Cerebellar nuclear complex (tissue), 1 donor: ENCODE measurements around the gene GAB2.
"Not testable (repeated sequence)": the region's sequence is repeated elsewhere in the genome, so short reads cannot be mapped to it uniquely, and the experiment has no call there.

Experiments used
- DNase-seq, 2 experiments: peaks; one replicate each; lab custom pipeline; 2025; lab: John Stamatoyannopoulos, UW

GAB2 gene, protein sequence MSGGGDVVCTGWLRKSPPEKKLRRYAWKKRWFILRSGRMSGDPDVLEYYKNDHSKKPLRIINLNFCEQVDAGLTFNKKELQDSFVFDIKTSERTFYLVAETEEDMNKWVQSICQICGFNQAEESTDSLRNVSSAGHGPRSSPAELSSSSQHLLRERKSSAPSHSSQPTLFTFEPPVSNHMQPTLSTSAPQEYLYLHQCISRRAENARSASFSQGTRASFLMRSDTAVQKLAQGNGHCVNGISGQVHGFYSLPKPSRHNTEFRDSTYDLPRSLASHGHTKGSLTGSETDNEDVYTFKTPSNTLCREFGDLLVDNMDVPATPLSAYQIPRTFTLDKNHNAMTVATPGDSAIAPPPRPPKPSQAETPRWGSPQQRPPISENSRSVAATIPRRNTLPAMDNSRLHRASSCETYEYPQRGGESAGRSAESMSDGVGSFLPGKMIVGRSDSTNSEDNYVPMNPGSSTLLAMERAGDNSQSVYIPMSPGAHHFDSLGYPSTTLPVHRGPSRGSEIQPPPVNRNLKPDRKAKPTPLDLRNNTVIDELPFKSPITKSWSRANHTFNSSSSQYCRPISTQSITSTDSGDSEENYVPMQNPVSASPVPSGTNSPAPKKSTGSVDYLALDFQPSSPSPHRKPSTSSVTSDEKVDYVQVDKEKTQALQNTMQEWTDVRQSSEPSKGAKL

DNA sequence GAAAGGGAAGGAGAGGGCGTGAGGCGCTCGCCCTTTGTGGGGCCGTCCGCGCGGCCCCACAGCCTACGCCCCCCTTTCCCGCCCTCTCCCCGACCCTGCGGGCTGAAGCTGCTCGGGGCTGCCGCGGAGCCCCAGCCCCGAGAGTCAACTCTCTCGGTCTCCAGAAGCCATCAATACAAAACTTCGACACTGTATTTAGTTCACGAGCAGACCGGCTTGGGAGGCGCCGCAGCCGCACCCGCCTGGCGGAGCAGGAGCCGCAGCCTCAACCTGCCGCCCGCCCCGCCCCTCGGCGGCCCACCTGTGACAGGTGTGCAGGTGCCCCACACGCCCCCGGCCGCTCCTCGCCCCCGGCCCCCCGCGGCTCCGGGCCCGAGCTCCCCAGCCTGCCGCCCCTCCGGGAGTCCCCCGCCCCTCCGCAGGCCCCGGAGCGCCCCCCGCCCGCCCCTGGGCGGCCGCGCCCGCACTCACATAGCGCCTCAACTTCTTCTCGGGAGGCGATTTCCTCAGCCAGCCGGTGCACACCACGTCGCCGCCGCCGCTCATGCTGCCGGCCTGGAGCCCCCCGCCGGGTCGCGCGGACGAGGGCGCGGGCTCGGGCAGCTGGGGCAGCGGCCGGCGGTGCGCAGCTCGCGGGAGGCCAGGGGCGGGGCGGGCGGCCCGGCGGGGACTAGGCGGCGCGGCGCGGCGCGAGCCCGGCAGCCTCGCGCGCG lies at the start of gene GAB2:
GAB2 (minus strand) TSS at position 646 of the 713 bp plus-strand sequence; CDS start at position 546, 100 bp downstream.
- no peak for DNase-seq

DNA sequence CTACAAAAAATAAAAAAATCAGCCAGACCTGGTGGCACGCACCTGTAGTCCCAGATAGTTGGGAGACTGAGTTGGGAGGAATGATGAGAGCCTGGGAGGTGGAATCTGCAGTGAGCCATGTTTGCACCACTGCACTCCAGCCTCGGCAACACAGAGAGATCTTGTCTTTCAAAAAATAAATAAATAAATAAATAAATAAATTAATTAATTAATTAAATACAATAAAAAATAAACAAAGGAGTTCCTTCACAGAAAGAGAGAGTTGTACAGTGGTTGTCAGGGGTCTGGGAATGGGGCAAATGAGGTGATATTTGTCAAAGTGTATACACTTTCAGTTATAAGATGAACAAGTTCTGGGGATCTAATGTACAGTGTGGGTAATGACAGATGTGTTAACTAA lies 49.8 kb upstream of the GAB2 start:
- no peak for DNase-seq

DNA sequence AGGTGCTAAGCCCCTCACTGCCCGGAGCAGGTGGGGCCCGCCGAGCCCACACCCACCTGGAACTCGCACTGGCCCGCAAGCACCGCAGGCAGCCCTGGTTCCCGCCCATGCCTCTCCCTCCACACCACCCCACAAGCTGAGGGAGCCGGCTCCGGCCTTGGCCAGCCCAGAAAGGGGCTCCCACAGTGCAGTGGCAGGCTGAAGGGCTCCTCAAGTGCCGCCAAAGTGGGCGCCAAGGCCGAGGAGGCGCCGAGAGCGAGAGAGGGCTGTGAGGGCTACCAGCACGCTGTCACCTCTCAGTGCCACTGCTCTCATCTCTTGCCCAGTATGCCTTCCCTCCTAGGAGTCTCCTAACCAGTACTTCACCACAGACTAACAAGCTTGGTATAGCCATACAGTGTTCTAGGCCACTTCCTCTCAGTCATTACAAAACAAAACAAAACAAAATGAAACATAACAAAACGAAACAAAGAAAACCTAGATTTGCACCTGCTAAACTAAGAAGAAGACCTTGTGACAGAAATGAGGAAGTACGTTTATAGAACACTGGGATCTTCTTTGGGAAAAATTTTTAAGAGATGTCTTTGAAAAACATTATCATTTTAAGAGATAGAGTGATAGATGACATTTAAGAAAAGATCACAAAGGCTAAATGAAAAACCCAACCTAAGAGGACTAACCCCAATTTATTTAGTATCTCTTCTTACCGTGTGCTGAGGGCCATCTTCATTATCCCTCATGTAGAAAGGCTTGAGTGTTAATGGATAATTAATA lies 47.7 kb upstream of the GAB2 start:
- no peak for DNase-seq

DNA sequence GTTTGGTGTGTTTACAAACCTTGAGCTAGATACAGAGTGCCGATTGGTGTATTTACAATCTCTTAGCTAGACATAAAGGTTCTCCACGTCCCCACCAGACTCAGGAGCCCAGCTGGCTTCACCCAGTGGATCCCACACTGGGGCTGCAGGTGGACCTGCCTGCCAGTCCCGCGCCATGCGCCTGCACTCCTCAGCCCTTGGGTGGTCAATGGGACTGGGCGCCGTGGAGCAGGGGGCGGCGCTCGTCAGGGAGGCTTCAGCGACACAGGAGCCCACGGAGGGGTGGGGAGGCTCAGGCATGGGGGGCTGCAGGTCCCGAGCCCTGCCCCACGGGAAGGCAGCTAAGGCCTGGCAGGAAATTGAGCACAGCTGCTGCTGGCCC lies 47.2 kb upstream of the GAB2 start:
- not testable (repeated sequence) for DNase-seq

DNA sequence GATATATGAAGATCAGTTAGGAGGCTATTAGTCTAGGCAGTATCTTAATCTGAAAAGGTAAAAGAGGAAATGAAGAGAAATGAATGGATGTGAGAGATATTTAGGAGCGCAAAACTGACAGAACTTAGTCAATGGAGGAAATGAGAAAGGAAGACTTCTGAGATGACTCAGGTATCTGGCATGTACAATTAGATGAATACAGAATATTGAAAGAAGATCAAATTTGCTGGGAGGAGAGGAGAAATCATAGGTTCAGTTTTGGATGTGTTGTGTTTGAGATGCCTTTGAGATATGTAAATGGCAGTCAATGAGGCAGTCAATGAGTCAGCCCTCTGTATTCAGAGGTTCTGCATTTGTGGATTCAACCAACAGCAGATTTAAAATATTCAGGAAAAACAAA lies 42.9 kb upstream of the GAB2 start:
- no peak for DNase-seq

DNA sequence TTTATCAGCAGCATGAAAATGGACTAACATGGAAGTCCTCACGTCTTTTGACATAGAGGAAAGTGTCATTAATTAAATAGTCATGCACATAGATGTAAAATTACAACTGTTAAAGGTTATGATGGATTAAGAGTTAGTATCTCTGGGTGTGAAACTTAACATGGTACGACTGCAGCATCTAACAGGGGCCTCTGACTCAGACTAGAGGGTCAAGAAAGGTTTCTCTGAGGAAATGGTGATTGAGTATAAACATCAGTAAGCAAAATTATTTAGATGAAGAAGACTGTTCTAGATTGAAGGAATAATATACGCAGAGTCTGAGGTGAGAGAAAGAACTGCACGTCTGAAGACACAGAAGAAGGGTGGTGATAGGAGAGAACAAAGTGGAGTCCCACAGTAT lies 42.1 kb upstream of the GAB2 start:
- no peak for DNase-seq

DNA sequence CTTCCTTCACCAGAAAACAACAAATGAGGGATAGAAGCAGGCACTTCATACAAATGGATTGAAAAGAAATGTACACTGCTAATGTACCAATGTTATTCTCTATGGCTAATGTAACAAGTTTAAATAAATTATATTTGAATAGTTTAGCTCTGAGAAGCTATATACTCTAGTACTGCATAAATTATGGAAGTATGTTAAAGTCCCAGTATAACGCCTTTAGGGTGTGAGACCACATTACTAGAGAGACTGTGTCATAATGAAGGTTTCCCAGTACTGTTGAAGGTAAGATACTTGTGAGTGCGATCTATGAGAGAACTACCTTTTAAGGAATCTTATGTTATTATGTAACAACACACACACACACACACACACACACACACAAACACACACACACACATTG lies 39.8 kb upstream of the GAB2 start:
- DNase-seq: no peak

DNA sequence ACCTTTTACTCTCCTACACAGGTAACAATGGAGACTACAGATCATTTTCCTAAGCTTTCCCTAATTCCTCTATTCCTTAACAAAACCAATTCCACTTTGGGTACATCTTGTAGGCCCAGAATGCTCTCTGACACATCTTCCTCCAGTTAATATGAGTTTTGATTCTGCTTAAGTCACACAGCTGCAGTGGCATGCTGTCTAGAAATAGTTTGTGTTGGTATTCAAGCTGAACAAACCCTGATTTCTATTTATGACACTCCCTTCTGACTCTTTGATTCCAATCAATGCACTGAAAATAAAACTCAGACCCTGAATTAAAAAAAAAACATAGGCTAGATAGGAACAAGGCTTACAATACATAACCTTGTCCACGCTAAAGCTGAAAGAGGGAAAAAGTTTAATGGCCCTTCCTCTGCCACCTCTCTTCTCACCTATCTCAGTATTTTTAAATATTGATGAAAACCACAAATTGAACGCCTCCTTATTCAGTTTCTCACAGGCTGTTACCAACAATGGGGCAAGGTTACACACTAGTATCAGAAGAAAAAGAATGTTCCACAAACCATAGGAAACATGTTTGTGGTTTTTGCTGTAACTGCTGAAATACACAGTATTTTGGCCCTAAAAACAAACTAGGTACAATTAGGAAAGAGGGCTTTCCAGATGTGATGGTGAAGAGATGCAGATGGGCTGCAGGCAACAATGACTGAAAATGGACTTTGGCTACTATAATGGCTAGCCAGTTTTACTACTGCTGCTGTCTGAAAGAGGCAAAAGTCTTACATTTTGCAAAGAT lies 35.7 kb upstream of the GAB2 start:
- DNase-seq: no peak

DNA sequence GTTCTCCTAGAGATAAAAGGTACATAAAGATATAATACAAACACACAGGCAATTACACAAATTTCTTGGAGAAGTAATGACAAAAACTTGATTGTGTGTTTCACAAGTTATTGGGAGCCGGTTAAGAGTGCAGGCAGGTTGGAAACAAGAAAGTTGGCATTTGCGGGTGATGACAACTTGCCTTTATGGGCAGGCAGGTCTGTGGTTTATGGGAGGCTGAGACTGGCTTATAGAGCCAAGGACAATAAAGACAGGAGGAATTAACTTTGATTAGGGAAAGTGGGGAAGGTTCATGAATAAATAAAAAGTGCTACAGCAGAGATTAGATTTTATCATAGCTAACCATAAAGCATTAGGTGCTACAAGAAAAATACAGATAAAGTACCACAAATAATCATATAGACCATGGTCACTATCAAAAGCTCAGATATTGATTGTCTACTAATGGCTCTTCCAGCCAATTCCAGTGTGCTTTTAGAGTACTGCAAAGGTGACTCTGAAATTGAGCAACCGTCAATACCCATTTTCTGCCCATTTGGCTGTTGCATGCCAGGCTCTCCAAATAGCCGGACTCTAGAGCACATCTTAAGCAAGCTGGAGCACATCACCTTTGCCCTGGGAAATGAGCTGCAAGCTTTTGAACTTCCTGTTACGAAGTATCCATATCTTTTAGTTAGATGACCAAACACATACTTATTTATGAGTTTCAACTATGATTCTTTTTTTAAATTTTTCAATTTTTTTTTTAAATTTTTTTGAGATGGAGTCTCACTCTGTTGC lies 33.9 kb upstream of the GAB2 start:
- no peak for DNase-seq

DNA sequence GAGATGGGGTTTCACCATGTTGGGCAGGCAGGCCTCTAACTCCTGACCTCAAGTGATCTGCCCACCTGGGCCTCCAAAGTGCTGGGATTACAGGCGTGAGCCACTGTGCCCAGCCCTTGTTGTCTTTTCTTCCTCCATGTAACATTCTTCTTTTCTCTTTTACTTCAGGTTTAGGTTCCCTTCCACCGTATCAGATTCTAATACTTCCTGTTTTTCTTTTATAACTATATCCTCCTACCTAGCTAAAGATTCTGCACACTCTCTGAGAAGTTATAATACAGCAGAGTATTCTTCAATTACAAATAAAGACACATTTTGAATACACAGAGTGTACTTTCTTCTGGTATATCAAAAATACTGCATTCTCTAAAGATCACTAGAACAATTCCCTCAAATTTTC lies 33.2 kb upstream of the GAB2 start:
- no peak for DNase-seq

DNA sequence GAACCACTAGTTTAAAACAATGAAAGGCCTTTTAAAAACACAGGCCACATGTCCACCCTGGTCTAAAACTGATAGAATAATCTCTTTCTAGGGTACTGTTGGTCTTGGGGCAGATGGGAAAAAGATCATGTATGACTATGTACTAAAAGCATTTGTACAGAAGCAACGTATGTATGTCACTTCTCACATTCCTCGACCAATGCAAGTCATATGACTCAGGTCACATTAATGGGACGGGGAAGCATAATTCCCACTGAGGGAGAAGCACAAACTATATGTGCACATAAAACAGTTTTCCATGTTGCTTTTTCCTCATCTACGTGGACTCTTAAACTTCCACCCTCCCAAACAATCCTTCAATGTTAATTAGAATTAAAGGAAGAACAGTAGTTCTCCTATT lies 32.2 kb upstream of the GAB2 start:
- DNase-seq: no peak

DNA sequence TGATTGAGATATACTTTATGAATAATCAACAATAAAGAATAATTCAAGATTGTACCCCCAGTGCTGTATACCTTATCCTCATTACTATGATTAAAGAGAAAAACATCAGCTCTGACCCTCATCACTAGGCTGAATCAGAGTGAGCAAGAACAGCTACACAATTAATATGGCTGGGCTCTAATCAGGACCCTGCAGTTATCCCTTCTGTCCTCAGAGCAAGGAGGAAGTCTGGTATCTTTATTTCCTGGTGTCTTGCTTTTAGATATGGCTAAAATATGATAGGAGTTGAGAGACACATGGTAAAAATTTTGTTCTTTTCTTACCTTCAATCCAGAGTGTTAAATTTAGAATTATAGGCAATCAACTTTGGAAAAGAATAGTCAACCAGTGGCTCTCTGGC lies 28.6 kb upstream of the GAB2 start:
- no peak for DNase-seq

DNA sequence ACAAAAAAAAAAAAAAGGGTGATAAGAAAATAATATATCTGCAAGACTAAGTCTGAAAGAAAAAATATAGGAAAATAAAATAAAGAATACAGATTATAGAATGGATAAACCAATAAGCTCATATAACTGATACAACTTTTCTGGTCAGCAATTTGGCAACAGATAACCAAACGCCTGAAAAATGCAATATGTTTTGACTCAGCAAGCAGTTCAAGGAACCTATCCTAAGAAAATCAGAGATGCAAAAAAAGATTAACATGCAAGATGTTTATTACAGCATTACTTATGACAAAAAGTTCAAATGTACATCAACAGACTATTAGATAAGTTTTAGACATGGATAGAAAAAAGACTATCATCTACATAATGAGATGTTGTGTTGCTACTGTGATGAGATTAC lies 27.1 kb upstream of the GAB2 start:
- no peak for DNase-seq

DNA sequence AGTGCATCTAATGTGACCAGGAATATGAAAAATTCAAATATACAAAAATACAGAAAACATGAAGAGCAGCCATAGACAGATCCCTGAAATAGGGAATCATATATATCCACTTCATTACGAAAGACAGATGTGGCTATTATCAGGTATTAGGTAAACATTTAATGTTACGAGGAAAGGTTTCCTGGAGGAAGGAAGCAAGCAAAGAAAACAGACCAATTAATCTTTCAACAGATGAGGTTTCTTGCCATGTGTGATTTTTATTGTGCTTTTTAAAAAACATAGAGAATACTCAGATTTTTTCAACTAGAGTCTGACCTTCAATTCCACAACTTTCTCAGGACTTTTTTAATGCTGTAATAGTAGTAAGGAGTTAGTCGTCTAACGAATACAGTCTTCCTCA lies 24.3 kb upstream of the GAB2 start:
- no peak for DNase-seq

DNA sequence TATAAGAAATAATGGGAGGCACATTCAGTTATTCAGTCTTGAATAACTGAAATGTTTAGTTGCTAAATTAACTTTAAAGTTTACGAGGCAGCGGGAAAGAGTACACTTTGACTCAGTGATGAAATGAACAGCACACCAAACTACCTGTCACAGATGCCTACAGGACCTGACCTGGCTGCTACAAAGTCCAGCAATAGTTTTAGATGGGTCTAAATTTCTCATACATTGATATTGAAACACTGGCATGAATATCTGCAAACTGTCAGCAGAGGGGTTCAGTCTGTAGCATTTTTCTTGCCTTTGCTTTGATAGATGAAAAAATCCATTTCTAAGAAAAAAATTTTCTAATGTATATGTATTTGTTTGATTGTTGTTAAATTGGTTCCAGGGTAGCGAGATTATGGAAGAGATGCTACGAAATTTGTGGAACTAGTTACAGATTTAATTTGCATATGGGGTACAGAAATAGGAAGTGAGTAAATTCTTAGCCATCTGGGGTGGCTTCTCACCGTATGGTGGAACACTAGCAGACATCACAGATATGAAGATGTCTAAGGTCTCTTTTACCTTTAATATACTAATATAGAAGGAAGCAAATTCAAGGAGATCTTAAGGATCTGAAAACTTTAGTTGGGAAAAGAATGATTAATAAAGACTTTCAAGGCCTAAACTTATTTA lies 20.8 kb upstream of the GAB2 start:
- DNase-seq: no peak

DNA sequence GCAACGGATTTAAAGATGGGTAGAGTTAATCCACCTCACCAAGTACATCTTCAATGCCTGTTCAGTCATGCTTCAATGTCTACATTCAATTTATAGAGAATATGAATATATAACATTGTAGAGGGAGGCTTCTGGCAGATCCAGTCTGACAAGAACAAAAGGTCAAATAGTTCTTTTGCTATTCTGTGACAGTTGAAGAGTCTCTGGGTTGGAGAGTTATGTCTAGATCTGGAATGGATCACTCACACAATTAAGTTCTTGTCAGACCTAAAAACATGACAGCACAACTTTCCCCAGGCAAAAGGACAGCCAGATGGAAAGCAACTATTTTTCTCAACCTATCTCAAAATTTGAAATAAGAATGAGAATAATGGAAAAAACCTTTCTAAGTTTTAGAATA lies 15.3 kb upstream of the GAB2 start:
- DNase-seq: no peak

DNA sequence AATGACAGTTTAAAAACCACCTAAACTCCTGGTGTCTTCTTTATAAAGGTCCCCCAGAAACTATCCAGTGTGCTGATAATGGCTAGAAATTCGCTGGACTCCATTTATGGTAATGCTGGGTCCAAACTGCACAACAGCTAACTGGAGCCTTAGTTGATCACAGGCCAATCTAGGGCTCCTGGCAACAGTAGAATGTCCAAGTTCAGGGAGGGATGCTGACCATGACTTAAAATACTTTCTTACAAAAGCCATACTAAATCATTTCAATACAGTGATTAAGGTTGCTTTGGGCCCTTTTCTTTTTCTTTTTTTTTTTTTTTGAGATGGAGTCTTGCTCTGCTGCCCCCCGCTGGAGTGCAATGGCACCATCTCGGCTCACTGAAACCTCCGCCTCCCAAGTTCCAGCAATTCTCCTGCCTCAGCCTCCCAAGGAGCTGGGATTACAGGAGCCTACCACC lies 14.5 kb upstream of the GAB2 start:
- no peak for DNase-seq

DNA sequence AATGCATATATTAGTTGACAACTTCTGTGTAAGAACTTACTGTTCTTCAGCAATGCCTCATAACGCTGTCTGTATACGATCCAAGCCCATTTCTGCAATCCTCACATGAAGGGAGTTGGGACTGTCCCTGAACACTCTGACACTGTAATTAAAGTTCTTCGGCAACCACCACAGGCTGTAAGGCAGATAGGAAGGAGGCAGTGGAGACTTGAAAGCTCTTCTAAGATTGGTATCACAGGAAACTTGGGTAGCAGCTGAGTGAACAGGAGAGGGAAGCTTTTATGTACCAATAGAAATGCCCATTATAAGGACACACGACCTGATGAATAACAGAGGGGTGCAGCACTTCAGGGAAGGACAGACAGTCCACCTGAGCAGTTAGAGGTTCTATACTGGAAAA lies 12.0 kb upstream of the GAB2 start:
- DNase-seq: no peak

DNA sequence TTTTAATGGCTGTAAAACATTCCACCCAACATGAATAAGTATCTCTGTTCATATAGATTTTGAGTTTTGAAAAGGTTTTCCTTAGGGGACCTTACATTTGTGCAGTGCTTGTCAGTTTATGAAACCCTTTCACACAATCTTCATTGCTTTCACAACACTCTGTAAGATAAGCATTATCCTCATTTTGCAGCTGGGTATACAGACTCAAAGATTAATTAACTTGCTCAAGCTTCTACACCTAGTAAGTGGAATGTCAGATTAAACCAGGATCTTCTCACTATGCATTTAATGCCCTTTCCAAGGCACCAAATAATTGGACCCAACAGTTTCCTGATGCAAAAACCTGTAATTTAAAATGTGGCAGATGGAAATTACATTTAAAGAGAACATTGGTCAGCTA lies 11.6 kb upstream of the GAB2 start:
- no peak for DNase-seq

DNA sequence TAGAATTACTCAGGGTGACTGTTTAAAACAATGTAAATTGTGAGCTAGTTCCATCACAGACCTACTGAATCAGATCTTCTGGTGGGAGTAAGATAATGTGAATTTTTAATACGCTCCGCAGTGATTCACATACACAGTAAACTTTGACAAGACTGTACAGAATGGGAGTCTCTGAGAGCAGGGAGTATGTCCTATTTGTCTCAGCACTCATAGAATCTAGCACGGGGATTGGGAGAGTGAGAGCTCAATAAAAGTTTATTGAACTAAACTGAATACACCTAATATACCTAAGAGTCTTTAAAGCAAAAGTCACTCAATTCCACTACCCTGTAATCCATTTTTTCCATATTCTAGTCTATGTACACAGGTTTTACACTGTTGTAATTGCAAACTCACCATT lies 11.2 kb upstream of the GAB2 start:
- no peak for DNase-seq
